ENCODE data around the gene GRIN3B.
A peak's percentile ranks its signal among the peaks of the same experiment; 100 is the strongest.
"Not testable (repeated sequence)": the region's sequence is repeated elsewhere in the genome, so short reads cannot be mapped to it uniquely, and the experiment has no call there.

GRIN3B gene

DNA sequence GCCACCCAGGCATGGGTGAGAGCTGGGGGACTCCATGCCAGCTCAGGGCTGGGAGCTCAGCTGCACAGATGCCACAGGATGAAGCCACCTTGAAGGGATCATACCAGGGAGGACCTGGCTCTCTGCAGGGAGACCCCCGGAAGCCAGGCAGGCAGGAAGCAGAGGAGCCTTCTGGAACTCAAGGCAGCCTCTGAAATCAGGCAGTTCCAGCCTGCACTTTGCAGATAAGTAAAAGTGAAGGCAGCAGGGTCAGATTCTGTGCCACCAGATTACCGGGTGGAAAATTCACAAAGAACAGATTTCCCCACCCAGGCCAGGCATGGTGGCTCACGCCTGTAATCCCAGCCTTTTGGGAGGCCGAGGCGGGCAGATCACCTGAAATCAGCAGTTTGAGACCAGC, 18.2 kb downstream of the GRIN3B start:
- Histone ChIP-seq H3K4me1 (ENCODE audit: control extremely low read depth in 1 of 4, control insufficient read depth in 4 of 4, insufficient read depth in 4 of 4, low read length in 3 of 4) (peaks cover 0 to 45% (median 41%) of the 10 kb centered on the region in 4 experiments), H3K27ac (ENCODE audit: insufficient read depth in 1 of 2, low read depth in 1 of 2, low read length in 2 of 2, poor library complexity in 1 of 2, severe bottlenecking in 2 of 2) (peak overlapping the region; percentile 25 to 61), H3K4me3 (ENCODE audit: control insufficient read depth in 1 of 7, extremely low read depth in 1 of 7, insufficient read depth in 4 of 7, low read depth in 2 of 7, low read length in 6 of 7) (no peak overlapping the region), H3K36me3 (ENCODE audit: control insufficient read depth in 4 of 4, insufficient read depth in 4 of 4, low read length in 3 of 4) (peaks cover 1 to 51% (median 13%) of the 10 kb centered on the region in 4 experiments), H3K9me3 (ENCODE audit: control extremely low read depth in 1 of 5, control insufficient read depth in 4 of 5, insufficient read depth in 2 of 5, low read depth in 1 of 5, low read length in 4 of 5) (no peaks in the 10 kb centered on the region), H3K27me3 (replicated peaks in 2 of 5; ENCODE audit: control insufficient read depth in 4 of 5, insufficient read depth in 5 of 5, low read length in 4 of 5) (no peaks in the 10 kb centered on the region)
- peak in 1 of 3 donors; percentile 65 for DNase-seq
- WGBS (ENCODE audit: insufficient coverage) = 78% methylated on average over 5 of the region's 5 CpGs
- POLR2A ChIA-PET = interaction anchor here (0.7 kb wide), 1 partner anchor 174 kb away, joined by 4 read pairs; no protein-coding TSS in a partner anchor
- CTCF ChIA-PET = interaction anchor here (0.8 kb wide), 1 partner anchor 30 kb away, joined by 4 read pairs; no protein-coding TSS in a partner anchor

DNA sequence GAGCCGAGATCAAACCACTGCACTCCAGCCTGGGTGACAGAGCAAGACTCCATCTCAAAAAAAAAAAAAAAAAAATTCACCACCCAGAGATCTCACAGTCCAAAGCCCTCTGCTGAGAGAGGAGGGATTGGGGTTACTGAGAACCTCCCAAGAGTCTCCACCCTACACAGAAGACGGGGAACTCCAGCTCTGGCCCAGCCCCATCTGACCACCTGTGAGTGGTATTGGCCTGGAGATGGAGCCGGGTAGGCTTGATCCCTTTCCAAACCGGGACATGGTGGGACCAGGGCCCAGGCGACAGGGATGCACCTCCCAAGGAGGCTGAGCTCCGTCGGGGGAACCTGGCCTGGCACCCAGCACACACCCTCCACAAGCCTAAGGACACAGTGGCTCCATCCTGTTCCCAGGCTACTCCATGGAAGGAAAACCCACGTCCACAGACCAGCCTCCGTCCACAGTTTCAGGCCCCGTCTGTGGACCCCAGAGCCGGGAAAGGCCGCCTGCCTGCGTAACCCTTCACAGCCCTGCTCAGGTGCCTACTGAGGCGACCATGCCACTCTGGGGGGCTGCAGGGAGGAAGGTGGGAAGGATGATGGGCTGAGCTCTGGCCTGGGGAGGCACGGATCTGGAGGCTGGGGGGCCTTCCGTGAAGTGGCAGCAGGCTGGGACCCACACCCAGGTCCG, 18.9 kb downstream of the GRIN3B start:
- Histone ChIP-seq H3K4me1 (ENCODE audit: control extremely low read depth in 1 of 4, control insufficient read depth in 4 of 4, insufficient read depth in 4 of 4, low read length in 3 of 4) (peaks cover 0 to 45% (median 41%) of the 10 kb centered on the region in 4 experiments), H3K27ac (ENCODE audit: insufficient read depth in 1 of 2, low read depth in 1 of 2, low read length in 2 of 2, poor library complexity in 1 of 2, severe bottlenecking in 2 of 2) (peak overlapping the region in 1 of 2 experiments; percentile 99), H3K27me3 (replicated peaks in 2 of 5; ENCODE audit: control insufficient read depth in 4 of 5, insufficient read depth in 5 of 5, low read length in 4 of 5) (no peaks in the 10 kb centered on the region), H3K4me3 (ENCODE audit: control insufficient read depth in 1 of 7, extremely low read depth in 1 of 7, insufficient read depth in 4 of 7, low read depth in 2 of 7, low read length in 6 of 7) (peak overlapping the region in 6 of 7 experiments; percentile 13 to 97 (median 89)), H3K36me3 (ENCODE audit: control insufficient read depth in 4 of 4, insufficient read depth in 4 of 4, low read length in 3 of 4) (peaks cover 0 to 44% (median 8%) of the 10 kb centered on the region in 4 experiments), H3K9me3 (ENCODE audit: control extremely low read depth in 1 of 5, control insufficient read depth in 4 of 5, insufficient read depth in 2 of 5, low read depth in 1 of 5, low read length in 4 of 5) (no peaks in the 10 kb centered on the region)
- no peak for DNase-seq
- POLR2A ChIA-PET = interaction anchor here (0.7 kb wide), 1 partner anchor 173 kb away, joined by 4 read pairs; no protein-coding TSS in a partner anchor
- WGBS (ENCODE audit: insufficient coverage) = 84% methylated on average over 9 of the region's 17 CpGs
- CTCF ChIA-PET = interaction anchor here (0.7 to 1.8 kb wide), 8 partner anchors 13 to 155 kb away, joined by 3 to 7 read pairs (median 3); partner anchors contain the start of gene GRIN3B

DNA sequence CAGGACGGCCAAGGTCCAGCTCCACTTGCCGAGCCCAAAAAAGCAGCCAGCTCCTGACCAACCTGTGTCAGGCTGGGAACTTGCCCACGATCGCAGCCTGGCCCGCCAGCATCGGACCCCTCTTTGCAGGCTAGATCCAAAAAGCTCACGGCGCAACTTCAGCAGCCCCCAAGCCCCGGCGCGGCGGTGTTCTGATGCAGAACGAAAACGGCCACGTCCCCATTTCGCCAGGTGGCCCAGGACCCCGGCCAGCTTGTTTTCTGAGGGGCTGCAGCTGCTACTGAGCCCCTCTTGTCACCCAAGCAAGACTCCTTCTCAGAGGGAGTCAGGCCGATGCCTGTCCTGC, 19.4 kb downstream of the GRIN3B start:
- Histone ChIP-seq H3K4me3 (ENCODE audit: control insufficient read depth in 1 of 7, extremely low read depth in 1 of 7, insufficient read depth in 4 of 7, low read depth in 2 of 7, low read length in 6 of 7) (peak overlapping the region; percentile 66 to 97 (median 91)), H3K9me3 (ENCODE audit: control extremely low read depth in 1 of 5, control insufficient read depth in 4 of 5, insufficient read depth in 2 of 5, low read depth in 1 of 5, low read length in 4 of 5) (no peaks in the 10 kb centered on the region), H3K27ac (ENCODE audit: insufficient read depth in 1 of 2, low read depth in 1 of 2, low read length in 2 of 2, poor library complexity in 1 of 2, severe bottlenecking in 2 of 2) (peak overlapping the region; percentile 99), H3K36me3 (ENCODE audit: control insufficient read depth in 4 of 4, insufficient read depth in 4 of 4, low read length in 3 of 4) (peaks cover 0 to 39% (median 6%) of the 10 kb centered on the region in 4 experiments), H3K27me3 (replicated peaks in 2 of 5; ENCODE audit: control insufficient read depth in 4 of 5, insufficient read depth in 5 of 5, low read length in 4 of 5) (no peaks in the 10 kb centered on the region), H3K4me1 (ENCODE audit: control extremely low read depth in 1 of 4, control insufficient read depth in 4 of 4, insufficient read depth in 4 of 4, low read length in 3 of 4) (peaks cover 0 to 45% (median 41%) of the 10 kb centered on the region in 4 experiments)
- CTCF ChIA-PET = interaction anchor here (0.7 to 1.8 kb wide), 7 partner anchors 14 to 156 kb away, joined by 3 to 7 read pairs (median 3); partner anchors contain the start of gene GRIN3B
- 82% methylated on average over 17 of the region's 18 CpGs for WGBS (ENCODE audit: insufficient coverage)
- no peak for DNase-seq
- POLR2A ChIA-PET = interaction anchor here (0.7 kb wide), 1 partner anchor 23 kb away, joined by 4 read pairs; no protein-coding TSS in a partner anchor

DNA sequence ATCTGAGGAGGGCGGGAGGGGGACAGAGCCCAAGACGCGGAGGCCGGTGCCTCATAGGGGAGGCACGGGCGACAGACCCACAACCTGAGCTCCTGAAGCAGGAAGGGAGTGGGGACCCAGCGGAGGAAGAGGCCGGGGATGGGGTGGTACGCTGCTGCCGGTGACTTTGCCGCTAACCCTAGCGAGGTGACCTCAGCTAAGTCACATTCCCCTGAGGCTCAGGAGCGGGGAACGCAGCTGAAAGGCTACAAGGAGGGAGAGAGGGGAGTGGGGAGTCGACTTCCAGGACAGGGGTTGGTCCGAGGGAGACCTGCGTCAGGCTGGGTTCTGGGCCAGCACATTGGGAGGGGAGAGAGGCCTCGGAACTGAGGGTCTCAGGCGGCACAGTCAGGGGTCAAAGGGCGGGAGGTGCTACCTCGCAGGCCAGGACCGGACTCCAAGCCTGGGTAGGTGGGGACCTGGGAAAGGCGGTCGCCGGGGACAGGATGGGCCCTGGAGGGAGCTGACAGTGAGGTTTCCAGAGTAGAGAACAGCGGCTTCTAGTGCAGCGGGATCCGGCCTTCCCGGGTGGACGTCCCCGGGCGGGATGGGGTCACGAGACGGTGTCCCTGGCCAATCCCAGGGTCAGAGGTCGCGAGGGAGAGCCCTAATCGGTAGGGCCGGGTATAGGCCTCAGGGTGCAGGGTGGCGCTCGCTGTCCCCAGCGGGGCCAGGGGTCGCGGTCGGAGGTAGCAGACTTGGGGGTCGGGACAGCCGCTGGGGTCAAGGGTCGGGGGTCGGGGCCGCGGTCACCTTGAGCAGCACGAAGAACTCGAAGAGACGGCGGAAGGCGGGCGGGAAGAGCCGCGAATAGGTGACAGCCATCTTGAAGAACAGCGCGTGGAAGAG, 20.0 kb downstream of the GRIN3B start:
- under 1% methylated on average over 59 of the region's 60 CpGs for WGBS (ENCODE audit: insufficient coverage)
- no peaks in the 10 kb centered on the region for H3K27me3 ChIP-seq (replicated peaks in 2 of 5; ENCODE audit: control insufficient read depth in 4 of 5, insufficient read depth in 5 of 5, low read length in 4 of 5)
- H3K4me3 ChIP-seq (ENCODE audit: control insufficient read depth in 1 of 7, extremely low read depth in 1 of 7, insufficient read depth in 4 of 7, low read depth in 2 of 7, low read length in 6 of 7) = peak overlapping the region; percentile 66 to 97 (median 91)
- H3K9me3 ChIP-seq (ENCODE audit: control extremely low read depth in 1 of 5, control insufficient read depth in 4 of 5, insufficient read depth in 2 of 5, low read depth in 1 of 5, low read length in 4 of 5) = no peaks in the 10 kb centered on the region
- DNase-seq = peak in 1 of 3 donors; percentile 70
- ChIA-PET POLR2A (interaction anchor here (0.5 to 1.5 kb wide), 4 partner anchors 24 to 174 kb away, joined by 3 to 6 read pairs (median 4); partner anchors contain the start of gene WDR18), CTCF (interaction anchor here (1.0 to 1.8 kb wide), 6 partner anchors 15 to 68 kb away, joined by 3 to 7 read pairs (median 3); partner anchors contain the start of gene GRIN3B)
- H3K36me3 ChIP-seq (ENCODE audit: control insufficient read depth in 4 of 4, insufficient read depth in 4 of 4, low read length in 3 of 4) = peaks cover 0 to 32% (median 6%) of the 10 kb centered on the region in 4 experiments
- H3K4me1 ChIP-seq (ENCODE audit: control extremely low read depth in 1 of 4, control insufficient read depth in 4 of 4, insufficient read depth in 4 of 4, low read length in 3 of 4) = peaks cover 0 to 45% (median 41%) of the 10 kb centered on the region in 4 experiments
- H3K27ac ChIP-seq (ENCODE audit: insufficient read depth in 1 of 2, low read depth in 1 of 2, low read length in 2 of 2, poor library complexity in 1 of 2, severe bottlenecking in 2 of 2) = peak overlapping the region; percentile 99

DNA sequence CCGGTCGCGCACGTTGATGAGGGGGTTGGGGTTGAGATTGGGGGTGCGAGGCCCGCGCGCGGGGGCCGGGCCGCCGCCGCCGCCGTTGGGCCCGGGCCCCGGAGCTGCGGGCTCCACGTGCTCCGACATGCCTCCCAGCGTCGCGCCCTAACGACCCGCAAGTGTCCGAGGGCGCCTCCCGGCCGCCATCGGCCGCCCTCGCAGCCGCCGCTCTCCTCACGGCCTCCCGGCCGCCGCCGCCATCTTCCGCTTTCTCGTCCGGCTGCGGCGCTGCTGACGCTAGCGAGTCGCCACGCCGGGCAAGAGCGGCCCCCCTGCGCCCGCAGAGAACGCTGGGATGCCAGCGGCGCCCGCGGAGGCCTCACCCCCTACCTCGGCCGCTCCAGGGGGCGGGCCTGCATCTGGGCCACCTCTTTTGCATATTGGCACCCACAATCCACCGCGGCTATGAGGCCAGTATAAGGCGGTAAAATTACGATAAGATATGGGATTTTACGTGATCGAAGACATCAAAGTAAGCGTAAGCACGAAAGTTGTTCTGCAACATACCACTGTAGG, 20.7 kb downstream of the GRIN3B start, which contains the start of gene TMEM259:
TSS of gene TMEM259 (minus strand) at position 256 of the 558 bp plus-strand sequence. CDS start at position 129, 127 bp downstream.
- Histone ChIP-seq H3K36me3 (ENCODE audit: control insufficient read depth in 4 of 4, insufficient read depth in 4 of 4, low read length in 3 of 4) (peaks cover 0 to 30% (median 5%) of the 10 kb centered on the region in 4 experiments), H3K4me3 (ENCODE audit: control insufficient read depth in 1 of 7, extremely low read depth in 1 of 7, insufficient read depth in 4 of 7, low read depth in 2 of 7, low read length in 6 of 7) (peak within 1 kb of the TSS; percentile 66 to 97 (median 91)), H3K9me3 (ENCODE audit: control extremely low read depth in 1 of 5, control insufficient read depth in 4 of 5, insufficient read depth in 2 of 5, low read depth in 1 of 5, low read length in 4 of 5) (no peaks in the 10 kb centered on the region), H3K27ac (ENCODE audit: insufficient read depth in 1 of 2, low read depth in 1 of 2, low read length in 2 of 2, poor library complexity in 1 of 2, severe bottlenecking in 2 of 2) (peak within 1 kb of the TSS; percentile 99), H3K27me3 (replicated peaks in 2 of 5; ENCODE audit: control insufficient read depth in 4 of 5, insufficient read depth in 5 of 5, low read length in 4 of 5) (no peaks in the 10 kb centered on the region), H3K4me1 (ENCODE audit: control extremely low read depth in 1 of 4, control insufficient read depth in 4 of 4, insufficient read depth in 4 of 4, low read length in 3 of 4) (peaks cover 0 to 47% (median 44%) of the 10 kb centered on the region in 4 experiments)
- CTCF ChIA-PET = interaction anchor here (0.9 to 1.8 kb wide), 4 partner anchors 8 to 69 kb away, joined by 3 to 9 read pairs (median 5); partner anchors contain the start of gene GRIN3B
- DNase-seq = peak; percentile 97 to 99 (median 98)
- POLR2A ChIA-PET = interaction anchor here (0.6 to 1.5 kb wide), 5 partner anchors 18 to 186 kb away, joined by 3 to 5 read pairs (median 3); partner anchors contain the start of genes ARHGAP45 and WDR18
- WGBS (ENCODE audit: insufficient coverage) = 0% methylated on average over 50 of the region's 68 CpGs

DNA sequence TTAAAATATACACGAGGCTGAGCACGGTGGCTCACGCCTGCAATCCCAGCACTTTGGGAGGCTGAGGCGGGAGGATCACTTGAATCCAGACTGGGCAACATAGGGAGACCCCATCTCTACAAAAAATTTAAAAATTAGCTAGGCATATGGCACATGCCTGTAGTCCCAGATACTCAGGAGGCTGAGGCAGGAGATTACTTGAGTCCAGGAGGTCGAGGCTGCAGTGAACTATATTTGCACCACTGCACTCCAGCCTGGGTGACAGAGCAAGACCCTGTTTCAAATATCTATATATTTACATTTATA, 23.6 kb downstream of the GRIN3B start:
- H3K27me3 ChIP-seq (replicated peaks in 2 of 5; ENCODE audit: control insufficient read depth in 4 of 5, insufficient read depth in 5 of 5, low read length in 4 of 5); POLR2A ChIA-PET; H3K9me3 ChIP-seq (ENCODE audit: control extremely low read depth in 1 of 5, control insufficient read depth in 4 of 5, insufficient read depth in 2 of 5, low read depth in 1 of 5, low read length in 4 of 5); H3K4me3 ChIP-seq (ENCODE audit: control insufficient read depth in 1 of 7, extremely low read depth in 1 of 7, insufficient read depth in 4 of 7, low read depth in 2 of 7, low read length in 6 of 7); DNase-seq; H3K27ac ChIP-seq (ENCODE audit: insufficient read depth in 1 of 2, low read depth in 1 of 2, low read length in 2 of 2, poor library complexity in 1 of 2, severe bottlenecking in 2 of 2); H3K36me3 ChIP-seq (ENCODE audit: control insufficient read depth in 4 of 4, insufficient read depth in 4 of 4, low read length in 3 of 4): not testable (repeated sequence)
- H3K4me1 ChIP-seq (ENCODE audit: control extremely low read depth in 1 of 4, control insufficient read depth in 4 of 4, insufficient read depth in 4 of 4, low read length in 3 of 4) = peaks cover 0 to 48% (median 43%) of the 10 kb centered on the region in 4 experiments
- CTCF ChIA-PET = interaction anchor here (1.4 kb wide), 1 partner anchor 8 kb away, joined by 3 read pairs; no protein-coding TSS in a partner anchor
- WGBS (ENCODE audit: insufficient coverage) = 90% methylated on average over 4 of the region's 5 CpGs
